ENCODE measurements around the gene GRB10.

The GRB10 gene

DNA sequence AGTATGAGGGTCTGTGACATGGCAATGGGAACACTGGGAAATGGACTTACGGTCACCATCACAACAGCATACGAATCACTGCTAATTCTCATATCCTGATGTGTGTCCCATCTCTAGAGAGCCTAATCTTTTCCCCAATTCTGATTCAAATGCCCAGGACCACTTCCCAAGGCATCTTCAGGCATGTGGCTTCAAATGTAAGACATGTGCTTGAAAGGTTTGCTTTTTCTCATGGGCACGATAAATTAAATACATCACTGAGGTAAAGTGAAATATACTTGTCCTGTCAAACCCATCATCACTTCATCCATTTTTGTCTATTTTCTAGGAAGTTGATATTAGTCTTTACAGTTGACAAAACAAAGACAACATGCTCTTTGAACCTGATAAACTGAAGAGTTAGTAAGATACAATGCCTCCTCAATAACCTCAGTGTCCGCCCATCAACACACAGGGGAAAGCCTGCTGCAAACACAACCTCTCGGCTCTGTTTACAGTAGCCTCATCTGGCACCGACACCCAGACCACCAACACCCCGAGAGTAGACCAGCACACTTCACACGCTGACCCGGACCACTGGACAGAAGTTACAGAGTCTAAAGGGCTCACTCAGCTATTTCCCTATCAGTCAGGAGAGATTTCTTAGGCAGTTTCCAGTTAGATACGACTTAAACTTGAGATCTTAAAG, 24.8 kb downstream of the GRB10 start:
- peaks cover 39% of the 10 kb centered on the region for H3K27me3 ChIP-seq
- H3K4me1 ChIP-seq, result no peaks in the 10 kb centered on the region
- H3K9me3 ChIP-seq, result no peaks in the 10 kb centered on the region
- DNase-seq, result no peak
- TF ChIP-seq, protein P1, sequence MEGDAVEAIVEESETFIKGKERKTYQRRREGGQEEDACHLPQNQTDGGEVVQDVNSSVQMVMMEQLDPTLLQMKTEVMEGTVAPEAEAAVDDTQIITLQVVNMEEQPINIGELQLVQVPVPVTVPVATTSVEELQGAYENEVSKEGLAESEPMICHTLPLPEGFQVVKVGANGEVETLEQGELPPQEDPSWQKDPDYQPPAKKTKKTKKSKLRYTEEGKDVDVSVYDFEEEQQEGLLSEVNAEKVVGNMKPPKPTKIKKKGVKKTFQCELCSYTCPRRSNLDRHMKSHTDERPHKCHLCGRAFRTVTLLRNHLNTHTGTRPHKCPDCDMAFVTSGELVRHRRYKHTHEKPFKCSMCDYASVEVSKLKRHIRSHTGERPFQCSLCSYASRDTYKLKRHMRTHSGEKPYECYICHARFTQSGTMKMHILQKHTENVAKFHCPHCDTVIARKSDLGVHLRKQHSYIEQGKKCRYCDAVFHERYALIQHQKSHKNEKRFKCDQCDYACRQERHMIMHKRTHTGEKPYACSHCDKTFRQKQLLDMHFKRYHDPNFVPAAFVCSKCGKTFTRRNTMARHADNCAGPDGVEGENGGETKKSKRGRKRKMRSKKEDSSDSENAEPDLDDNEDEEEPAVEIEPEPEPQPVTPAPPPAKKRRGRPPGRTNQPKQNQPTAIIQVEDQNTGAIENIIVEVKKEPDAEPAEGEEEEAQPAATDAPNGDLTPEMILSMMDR (IDR thresholded peaks at IDR 0.05; ENCODE audit: low read depth, low read length), result no peak
- no peaks in the 10 kb centered on the region for H3K36me3 ChIP-seq
- H3K4me3 ChIP-seq (ENCODE audit: low read depth, low read length), result no peak overlapping the region

DNA sequence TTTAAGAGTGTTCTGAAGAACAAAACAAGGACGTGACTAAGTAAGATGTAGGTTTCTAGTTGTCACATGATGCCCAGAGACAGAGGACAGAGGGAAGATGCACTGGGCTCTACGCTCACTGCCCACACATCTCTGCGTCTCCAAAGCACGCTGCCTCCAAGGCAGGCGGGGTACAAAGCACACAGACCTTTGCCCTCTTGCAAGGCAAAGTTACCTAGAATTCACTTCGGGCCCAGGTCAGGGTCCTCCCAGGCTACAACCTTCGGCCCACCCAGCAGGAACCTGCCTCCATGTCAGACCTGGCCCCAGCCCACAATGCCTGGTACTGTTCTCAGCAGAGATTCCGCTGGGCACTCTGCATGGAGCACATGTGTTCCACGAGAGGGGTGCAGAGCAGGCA, 26.5 kb downstream of the GRB10 start:
- no peak for DNase-seq
- peaks cover 39% of the 10 kb centered on the region for H3K27me3 ChIP-seq
- no peak overlapping the region for H3K4me3 ChIP-seq (ENCODE audit: low read depth, low read length)
- no peaks in the 10 kb centered on the region for H3K4me1 ChIP-seq
- TF ChIP-seq, protein P1 (IDR thresholded peaks at IDR 0.05; ENCODE audit: low read depth, low read length), result no peak
- H3K36me3 ChIP-seq, result no peaks in the 10 kb centered on the region
- H3K9me3 ChIP-seq, result no peaks in the 10 kb centered on the region

DNA sequence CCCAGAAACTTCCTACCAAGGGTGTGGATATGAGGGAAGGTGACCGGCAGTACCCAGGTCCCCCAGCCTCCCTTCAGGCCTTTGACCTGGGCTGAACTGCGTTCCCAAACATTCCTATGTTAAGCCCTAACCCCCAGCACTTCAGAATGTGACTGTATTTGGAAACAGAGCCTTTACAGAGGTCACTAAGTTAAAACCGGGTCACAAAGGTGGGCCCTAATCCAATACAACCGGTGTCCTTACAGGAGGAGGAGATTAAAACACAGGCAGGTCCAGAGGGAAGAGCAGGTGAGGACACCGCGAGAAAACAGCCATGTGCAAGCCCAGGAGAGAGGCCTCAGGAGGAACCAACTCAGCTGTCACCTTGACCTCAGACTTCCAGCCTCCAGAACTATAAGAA, 28.0 kb downstream of the GRB10 start:
- H3K4me1 ChIP-seq, result no peaks in the 10 kb centered on the region
- DNase-seq, result no peak
- TF ChIP-seq, protein P1 (IDR thresholded peaks at IDR 0.05; ENCODE audit: low read depth, low read length), result no peak
- H3K4me3 ChIP-seq (ENCODE audit: low read depth, low read length), result no peak overlapping the region
- H3K9me3 ChIP-seq, result no peaks in the 10 kb centered on the region
- H3K27me3 ChIP-seq, result peaks cover 37% of the 10 kb centered on the region
- no peaks in the 10 kb centered on the region for H3K36me3 ChIP-seq

DNA sequence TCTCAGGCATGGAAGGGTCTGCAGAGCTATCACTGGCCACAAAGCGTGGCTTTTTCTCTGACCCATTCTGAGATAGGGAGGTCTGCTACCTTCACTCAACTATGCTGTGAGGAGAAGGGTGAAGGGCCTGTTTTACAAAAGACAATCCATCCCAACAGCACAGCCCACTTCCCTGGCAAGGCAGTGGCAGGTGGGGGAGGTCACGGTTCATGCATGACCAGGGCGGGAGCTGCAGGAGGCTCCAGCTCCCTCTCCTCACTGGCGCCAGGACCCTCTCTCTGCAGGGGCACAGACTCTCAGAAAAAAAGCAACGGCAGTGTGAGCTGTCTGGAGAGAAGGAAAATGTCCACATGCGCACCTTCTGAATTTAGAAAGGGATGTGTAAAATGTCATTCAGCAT, 28.5 kb downstream of the GRB10 start:
- TF ChIP-seq, protein P1 (IDR thresholded peaks at IDR 0.05; ENCODE audit: low read depth, low read length), result no peak
- no peaks in the 10 kb centered on the region for H3K4me1 ChIP-seq
- H3K27me3 ChIP-seq, result peaks cover 37% of the 10 kb centered on the region
- no peaks in the 10 kb centered on the region for H3K9me3 ChIP-seq
- DNase-seq, result no peak
- H3K36me3 ChIP-seq, result no peaks in the 10 kb centered on the region
- H3K4me3 ChIP-seq (ENCODE audit: low read depth, low read length), result no peak overlapping the region

DNA sequence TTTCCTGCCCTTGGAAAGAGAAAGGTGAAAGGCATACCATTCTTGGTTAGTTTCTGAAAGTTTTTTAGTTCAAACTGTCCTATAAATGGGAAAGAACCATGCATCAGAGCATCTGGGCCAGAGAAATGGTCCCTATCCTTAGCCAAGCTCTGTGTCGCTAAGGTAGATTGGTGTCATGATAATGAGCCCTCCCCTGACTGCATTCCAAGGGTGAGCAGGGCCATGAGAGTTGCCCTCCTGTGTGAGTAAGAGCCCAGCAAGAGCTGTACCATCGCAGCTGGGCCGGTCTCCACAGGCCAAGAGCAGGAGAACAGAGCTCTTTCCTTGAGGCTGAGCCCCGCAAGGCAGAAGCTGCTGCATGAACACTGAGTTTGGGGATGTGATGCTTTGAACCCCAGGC, 30.3 kb downstream of the GRB10 start:
- TF ChIP-seq, protein P1 (IDR thresholded peaks at IDR 0.05; ENCODE audit: low read depth, low read length), result no peak
- H3K4me3 ChIP-seq (ENCODE audit: low read depth, low read length), result no peak overlapping the region
- H3K27me3 ChIP-seq, result peaks cover 45% of the 10 kb centered on the region
- H3K4me1 ChIP-seq, result no peaks in the 10 kb centered on the region
- no peak for DNase-seq
- H3K36me3 ChIP-seq, result no peaks in the 10 kb centered on the region
- no peaks in the 10 kb centered on the region for H3K9me3 ChIP-seq

DNA sequence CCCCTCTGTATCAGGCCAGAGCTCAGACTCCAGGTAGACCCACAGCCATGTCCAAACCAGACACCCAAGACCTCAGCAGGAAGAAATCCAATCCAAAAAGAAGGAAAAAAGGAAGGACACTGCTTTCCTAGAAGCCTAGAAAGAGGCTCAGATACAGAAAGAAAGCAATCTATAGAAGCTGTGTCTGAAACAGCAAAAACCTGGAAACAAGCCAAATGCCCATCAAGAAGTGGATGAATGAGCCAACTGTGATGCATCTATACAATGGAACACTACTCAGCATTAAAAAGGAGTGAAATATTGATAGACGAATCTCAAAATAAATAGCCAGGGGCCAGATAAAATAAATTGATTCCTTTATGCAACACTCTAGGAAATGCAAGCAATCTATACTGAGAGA, 31.6 kb downstream of the GRB10 start:
- Histone ChIP-seq H3K4me3 (ENCODE audit: low read depth, low read length) (no peak overlapping the region), H3K9me3 (no peaks in the 10 kb centered on the region), H3K36me3 (no peaks in the 10 kb centered on the region), H3K27me3 (peaks cover 35% of the 10 kb centered on the region), H3K4me1 (no peaks in the 10 kb centered on the region)
- TF ChIP-seq, protein P1 (IDR thresholded peaks at IDR 0.05; ENCODE audit: low read depth, low read length), result no peak
- no peak for DNase-seq

Measured in BE2C (cell line).